ENCODE measurements around the gene SMOC1.

GRCh38 chr14:69945912-69946311, 66.7 kb downstream of the SMOC1 start:
- TF ChIP-seq ZBTB43 (CRISPR knock-in tag; IDR thresholded peaks at IDR 0.05) (no peak), CC2D1A (IDR thresholded peaks at IDR 0.05) (no peak), CHCHD3 (CRISPR knock-in tag; IDR thresholded peaks at IDR 0.05) (no peak), STAT5B (CRISPR knock-in tag; IDR thresholded peaks at IDR 0.05) (no peak), AFF4 (CRISPR knock-in tag; IDR thresholded peaks at IDR 0.05) (no peak), KHSRP (IDR thresholded peaks at IDR 0.05) (no peak), SAFB (IDR thresholded peaks at IDR 0.05; ENCODE audit: borderline replicate concordance, low read depth, low read length) (no peak)
- TF ChIP-seq, protein P1, sequence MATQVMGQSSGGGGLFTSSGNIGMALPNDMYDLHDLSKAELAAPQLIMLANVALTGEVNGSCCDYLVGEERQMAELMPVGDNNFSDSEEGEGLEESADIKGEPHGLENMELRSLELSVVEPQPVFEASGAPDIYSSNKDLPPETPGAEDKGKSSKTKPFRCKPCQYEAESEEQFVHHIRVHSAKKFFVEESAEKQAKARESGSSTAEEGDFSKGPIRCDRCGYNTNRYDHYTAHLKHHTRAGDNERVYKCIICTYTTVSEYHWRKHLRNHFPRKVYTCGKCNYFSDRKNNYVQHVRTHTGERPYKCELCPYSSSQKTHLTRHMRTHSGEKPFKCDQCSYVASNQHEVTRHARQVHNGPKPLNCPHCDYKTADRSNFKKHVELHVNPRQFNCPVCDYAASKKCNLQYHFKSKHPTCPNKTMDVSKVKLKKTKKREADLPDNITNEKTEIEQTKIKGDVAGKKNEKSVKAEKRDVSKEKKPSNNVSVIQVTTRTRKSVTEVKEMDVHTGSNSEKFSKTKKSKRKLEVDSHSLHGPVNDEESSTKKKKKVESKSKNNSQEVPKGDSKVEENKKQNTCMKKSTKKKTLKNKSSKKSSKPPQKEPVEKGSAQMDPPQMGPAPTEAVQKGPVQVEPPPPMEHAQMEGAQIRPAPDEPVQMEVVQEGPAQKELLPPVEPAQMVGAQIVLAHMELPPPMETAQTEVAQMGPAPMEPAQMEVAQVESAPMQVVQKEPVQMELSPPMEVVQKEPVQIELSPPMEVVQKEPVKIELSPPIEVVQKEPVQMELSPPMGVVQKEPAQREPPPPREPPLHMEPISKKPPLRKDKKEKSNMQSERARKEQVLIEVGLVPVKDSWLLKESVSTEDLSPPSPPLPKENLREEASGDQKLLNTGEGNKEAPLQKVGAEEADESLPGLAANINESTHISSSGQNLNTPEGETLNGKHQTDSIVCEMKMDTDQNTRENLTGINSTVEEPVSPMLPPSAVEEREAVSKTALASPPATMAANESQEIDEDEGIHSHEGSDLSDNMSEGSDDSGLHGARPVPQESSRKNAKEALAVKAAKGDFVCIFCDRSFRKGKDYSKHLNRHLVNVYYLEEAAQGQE (IDR thresholded peaks at IDR 0.05; ENCODE audit: borderline replicate concordance), result no peak
- TF ChIP-seq, protein P1 (CRISPR knock-in tag; IDR thresholded peaks at IDR 0.05; ENCODE audit: low read depth), result no peak
- TF ChIP-seq, protein P2, sequence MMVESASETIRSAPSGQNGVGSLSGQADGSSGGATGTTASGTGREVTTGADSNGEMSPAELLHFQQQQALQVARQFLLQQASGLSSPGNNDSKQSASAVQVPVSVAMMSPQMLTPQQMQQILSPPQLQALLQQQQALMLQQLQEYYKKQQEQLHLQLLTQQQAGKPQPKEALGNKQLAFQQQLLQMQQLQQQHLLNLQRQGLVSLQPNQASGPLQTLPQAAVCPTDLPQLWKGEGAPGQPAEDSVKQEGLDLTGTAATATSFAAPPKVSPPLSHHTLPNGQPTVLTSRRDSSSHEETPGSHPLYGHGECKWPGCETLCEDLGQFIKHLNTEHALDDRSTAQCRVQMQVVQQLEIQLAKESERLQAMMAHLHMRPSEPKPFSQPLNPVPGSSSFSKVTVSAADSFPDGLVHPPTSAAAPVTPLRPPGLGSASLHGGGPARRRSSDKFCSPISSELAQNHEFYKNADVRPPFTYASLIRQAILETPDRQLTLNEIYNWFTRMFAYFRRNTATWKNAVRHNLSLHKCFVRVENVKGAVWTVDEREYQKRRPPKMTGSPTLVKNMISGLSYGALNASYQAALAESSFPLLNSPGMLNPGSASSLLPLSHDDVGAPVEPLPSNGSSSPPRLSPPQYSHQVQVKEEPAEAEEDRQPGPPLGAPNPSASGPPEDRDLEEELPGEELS (CRISPR knock-in tag; IDR thresholded peaks at IDR 0.05; ENCODE audit: borderline replicate concordance), result no peak
- TF ChIP-seq, protein P3, sequence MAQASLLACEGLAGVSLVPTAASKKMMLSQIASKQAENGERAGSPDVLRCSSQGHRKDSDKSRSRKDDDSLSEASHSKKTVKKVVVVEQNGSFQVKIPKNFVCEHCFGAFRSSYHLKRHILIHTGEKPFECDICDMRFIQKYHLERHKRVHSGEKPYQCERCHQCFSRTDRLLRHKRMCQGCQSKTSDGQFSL (CRISPR knock-in tag; IDR thresholded peaks at IDR 0.05), result no peak
- TF ChIP-seq, protein P3 (tag; IDR thresholded peaks at IDR 0.05), result no peak
